ENCODE measurements around the gene KRT222.

KRT222 gene

GRCh38 chr17:40658396-40658795, 6.6 kb downstream of the KRT222 start:
- H3K27me3 ChIP-seq (ENCODE audit: insufficient read depth, low read depth, severe bottlenecking), result peaks cover 22% of the 10 kb centered on the region
- DNase-seq, result no peak
- H3K4me3 ChIP-seq (ENCODE audit: low read depth, low read length), result no peak overlapping the region
- no peak for TF ChIP-seq CTCF (IDR thresholded peaks at IDR 0.05; ENCODE audit: low read depth, low read length)
- no peaks in the 10 kb centered on the region for H3K36me3 ChIP-seq
- peaks cover 7% of the 10 kb centered on the region for H3K9me3 ChIP-seq (ENCODE audit: severe bottlenecking)
- H3K27ac ChIP-seq, result no peak overlapping the region

- H3K36me3 ChIP-seq, result peaks cover 11% of the 10 kb centered on the region
- TF ChIP-seq CTCF (IDR thresholded peaks at IDR 0.05; ENCODE audit: low read depth, low read length), result no peak
- no peak overlapping the region for H3K4me3 ChIP-seq (ENCODE audit: low read depth, low read length)
- no peaks in the 10 kb centered on the region for H3K27me3 ChIP-seq (ENCODE audit: insufficient read depth, low read depth, severe bottlenecking)
- no peak for DNase-seq
- no peak overlapping the region for H3K27ac ChIP-seq
- no peaks in the 10 kb centered on the region for H3K9me3 ChIP-seq (ENCODE audit: severe bottlenecking)
Measured at GRCh38 chr17:40651939-40652338, 13.0 kb downstream of the KRT222 start.

- Histone ChIP-seq H3K27ac (peak overlapping the region; percentile 99), H3K27me3 (ENCODE audit: insufficient read depth, low read depth, severe bottlenecking) (no peaks in the 10 kb centered on the region), H3K36me3 (peaks cover 42% of the 10 kb centered on the region), H3K9me3 (ENCODE audit: severe bottlenecking) (no peaks in the 10 kb centered on the region), H3K4me3 (ENCODE audit: low read depth, low read length) (peak overlapping the region; percentile 97)
- no peak for TF ChIP-seq CTCF (IDR thresholded peaks at IDR 0.05; ENCODE audit: low read depth, low read length)
- DNase-seq, result no peak
Measured at GRCh38 chr17:40648384-40648968, 16.5 kb downstream of the KRT222 start.

GRCh38 chr17:40647624-40648383, 17.2 kb downstream of the KRT222 start, which contains the start of gene SMARCE1:
TSS of gene SMARCE1 (minus strand) at chr17:40647818. CDS start at chr17:40645802, 2,016 bp downstream.
- peak; percentile 87 for DNase-seq
- H3K27ac ChIP-seq, result peak within 1 kb of the TSS; percentile 99
- H3K36me3 ChIP-seq, result peaks cover 49% of the 10 kb centered on the region
- no peaks in the 10 kb centered on the region for H3K9me3 ChIP-seq (ENCODE audit: severe bottlenecking)
- H3K4me3 ChIP-seq (ENCODE audit: low read depth, low read length), result peak within 1 kb of the TSS; percentile 97
- H3K27me3 ChIP-seq (ENCODE audit: insufficient read depth, low read depth, severe bottlenecking), result no peaks in the 10 kb centered on the region
- TF ChIP-seq CTCF (IDR thresholded peaks at IDR 0.05; ENCODE audit: low read depth, low read length), result no peak

GRCh38 chr17:40646791-40647623, 18.0 kb downstream of the KRT222 start:
- Histone ChIP-seq H3K27ac (peak overlapping the region; percentile 99), H3K36me3 (peaks cover 57% of the 10 kb centered on the region)
- peak; percentile 50 for DNase-seq

More at GRCh38 chr17:40646791-40647623, 18.0 kb downstream of the KRT222 start:
- no peaks in the 10 kb centered on the region for H3K9me3 ChIP-seq (ENCODE audit: severe bottlenecking)
- no peak for TF ChIP-seq CTCF (IDR thresholded peaks at IDR 0.05; ENCODE audit: low read depth, low read length)
- H3K4me3 ChIP-seq (ENCODE audit: low read depth, low read length), result peak overlapping the region; percentile 97
- H3K27me3 ChIP-seq (ENCODE audit: insufficient read depth, low read depth, severe bottlenecking), result no peaks in the 10 kb centered on the region
